Lower lobe of right lung (tissue), 2 donors: ENCODE data around the gene S1PR1. TPM values are rescaled to one million over a fixed set of nuclear protein-coding genes. Genes with fewer than 3 reads are reported as not detected.
"Not testable (repeated sequence)": the region's sequence is repeated elsewhere in the genome, so short reads cannot be mapped to it uniquely, and the experiment has no call there.

Source experiments
- ATAC-seq, 2 donors: fragments of 200-7000 bp; cut with Tn5 transposase; one replicate each; pipeline ENCODE4 v1.9.1; 2020 to 2022; ENCODE audit warnings: mild to moderate bottlenecking in 2 of 2, moderate library complexity in 2 of 2
- DNase-seq: peaks from one replicate; pipeline ENCODE4 v3.0.0-alpha.2; 2020
- H3K27ac ChIP-seq: fragments of 200-600 bp; one replicate; pipeline ENCODE4 v1.8.0; 2022
- H3K27me3 ChIP-seq: fragments of 200-600 bp; one replicate; pipeline ENCODE4 v1.8.0; 2022; ENCODE audit warnings: low read depth
- H3K36me3 ChIP-seq: fragments of 200-600 bp; one replicate; pipeline ENCODE4 v1.8.0; 2022; ENCODE audit warnings: mild to moderate bottlenecking
- H3K4me1 ChIP-seq: fragments of 200-600 bp; one replicate; pipeline ENCODE4 v1.8.0; 2022
- H3K4me3 ChIP-seq: fragments of 200-600 bp; one replicate; pipeline ENCODE4 v1.8.0; 2022; ENCODE audit warnings: mild to moderate bottlenecking
- H3K9me3 ChIP-seq: fragments of 200-600 bp; one replicate; pipeline ENCODE4 v1.8.0; 2022
- CTCF ChIP-seq: fragments of 200-600 bp; IDR thresholded peaks from one replicate; pipeline ENCODE4 v1.8.0; 2022; ENCODE audit warnings: antibody characterized with exemption, mild to moderate bottlenecking
- intact Hi-C: fragments of 100-400 bp; cut with DNase I; formaldehyde crosslinking; loops from one replicate; pipeline ENCODE4 v1.11.0; 2022
- total RNA-seq: library from RNA; stranded (reverse); fragmentation: NEBNext Ultra II Directional; extraction: Animal tissue kit (Norgen Biotek cat#: 25700); gene quantifications from one replicate; pipeline ENCODE4 v1.2.1, GENCODE V29; 2021
- donor health status: DM: no; HTN: yes; CAD: no; lungs with severe emphysema.

Gene S1PR1
- total RNA-seq, 1 donor from 2014 or later = 107 TPM

DNA sequence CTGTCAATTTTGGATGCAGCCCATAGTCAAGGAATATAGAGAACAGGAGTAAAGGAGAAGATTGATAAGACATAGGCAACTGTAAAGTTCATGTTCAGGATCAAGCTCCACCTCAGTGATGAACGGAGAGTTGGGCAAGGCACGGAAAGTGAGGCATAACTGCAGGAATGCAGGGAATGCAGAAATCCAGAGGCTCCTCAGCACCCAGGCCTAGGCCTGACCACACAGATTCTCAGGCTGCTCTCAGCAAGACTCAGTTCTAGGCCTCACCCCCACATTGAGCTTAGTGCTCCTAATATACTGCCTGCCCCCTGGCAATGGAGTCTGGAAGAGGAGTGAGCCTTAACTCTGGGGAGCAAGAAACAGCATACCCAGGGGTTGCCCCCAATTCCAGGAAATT lies 36.3 kb upstream of the S1PR1 start:
- intact Hi-C loops = no loop called here
- no peak for ATAC-seq
- no peak for DNase-seq
- Histone ChIP-seq H3K27me3 (no peaks in the 10 kb centered on the region), H3K27ac (no peak overlapping the region), H3K36me3 (no peaks in the 10 kb centered on the region), H3K9me3 (no peaks in the 10 kb centered on the region), H3K4me1 (no peaks in the 10 kb centered on the region), H3K4me3 (no peak overlapping the region)
- TF ChIP-seq CTCF = no peak

DNA sequence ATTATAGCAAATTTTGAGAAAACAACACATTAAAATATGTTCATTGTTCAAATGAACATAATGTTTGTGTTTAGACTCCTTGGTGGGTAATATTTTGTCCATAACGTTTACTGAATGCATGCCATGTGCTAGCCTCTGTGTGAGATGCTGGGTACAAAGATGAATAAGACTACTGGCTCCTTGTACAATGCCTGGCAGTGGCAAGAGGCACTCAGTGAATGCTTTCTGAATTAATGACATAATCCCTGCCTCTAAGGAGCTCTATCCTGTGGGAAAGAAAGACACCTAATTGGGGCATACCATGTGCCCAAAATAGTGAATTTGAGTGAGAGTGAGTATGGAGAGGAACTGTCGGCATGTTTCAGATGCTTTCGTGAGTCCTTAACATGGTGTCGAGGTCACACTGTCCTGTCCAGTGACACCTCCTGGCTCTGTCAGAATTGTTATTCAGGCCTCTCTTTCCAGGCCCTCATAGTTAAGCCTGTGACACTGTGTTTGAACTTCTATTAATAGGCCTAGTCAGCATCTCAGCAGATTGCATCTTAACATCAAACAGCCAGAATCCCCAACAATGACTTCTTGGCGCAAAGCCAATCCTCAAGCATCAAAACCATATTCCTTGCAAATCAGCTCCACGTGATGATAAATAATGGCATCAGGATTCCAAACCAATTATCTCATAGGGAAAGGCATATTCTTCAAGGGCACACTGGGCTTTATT lies 32.8 kb upstream of the S1PR1 start:
- Histone ChIP-seq H3K36me3 (no peaks in the 10 kb centered on the region), H3K27ac (no peak overlapping the region), H3K4me1 (no peaks in the 10 kb centered on the region), H3K9me3 (no peaks in the 10 kb centered on the region), H3K27me3 (no peaks in the 10 kb centered on the region), H3K4me3 (no peak overlapping the region)
- TF ChIP-seq CTCF = no peak
- ATAC-seq = no peak
- intact Hi-C loops = no loop called here
- no peak for DNase-seq

DNA sequence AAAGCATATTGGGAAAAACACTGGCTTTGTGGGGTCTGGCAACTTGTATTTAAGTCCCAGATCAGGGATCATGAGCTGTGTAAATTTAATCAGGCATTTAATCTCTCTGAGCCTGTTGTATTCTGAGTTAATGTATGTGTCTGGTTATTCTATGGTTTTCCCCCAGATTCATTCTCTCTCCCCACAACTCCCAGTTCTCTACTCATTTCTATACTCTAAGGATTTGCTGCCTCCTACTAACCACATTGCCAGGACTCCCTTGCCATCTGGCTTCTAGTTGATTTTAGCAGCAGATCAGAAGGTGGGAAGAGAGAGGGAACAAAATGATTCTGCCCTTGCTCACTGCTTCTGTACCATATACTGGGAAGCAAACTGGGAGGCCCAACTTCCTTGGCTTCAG lies 31.4 kb upstream of the S1PR1 start:
- intact Hi-C loops = no loop called here
- Histone ChIP-seq H3K4me3 (no peak overlapping the region), H3K27me3 (no peaks in the 10 kb centered on the region), H3K9me3 (no peaks in the 10 kb centered on the region), H3K36me3 (no peaks in the 10 kb centered on the region), H3K27ac (no peak overlapping the region), H3K4me1 (no peaks in the 10 kb centered on the region)
- DNase-seq (no peak), ATAC-seq (no peak)
- no peak for TF ChIP-seq CTCF

GRCh38 chr1:101206139-101206538 lies 30.7 kb upstream of the S1PR1 start:
- H3K9me3 ChIP-seq, H3K27ac ChIP-seq, H3K27me3 ChIP-seq, H3K36me3 ChIP-seq, intact Hi-C loops, ATAC-seq, H3K4me3 ChIP-seq, DNase-seq, H3K4me1 ChIP-seq: not testable (repeated sequence)

GRCh38 chr1:101207271-101207670 lies 29.5 kb upstream of the S1PR1 start:
- H3K36me3 ChIP-seq, DNase-seq, H3K4me3 ChIP-seq, H3K4me1 ChIP-seq, ATAC-seq, H3K9me3 ChIP-seq, H3K27me3 ChIP-seq, H3K27ac ChIP-seq, intact Hi-C loops: not testable (repeated sequence)

- DNase-seq = no peak
- intact Hi-C loops = no loop called here
- no peak for TF ChIP-seq CTCF
- no peak for ATAC-seq
- no peak overlapping the region for H3K4me3 ChIP-seq
- H3K36me3 ChIP-seq = no peaks in the 10 kb centered on the region
- H3K9me3 ChIP-seq = no peaks in the 10 kb centered on the region
- H3K27ac ChIP-seq = no peak overlapping the region
- no peaks in the 10 kb centered on the region for H3K27me3 ChIP-seq
- H3K4me1 ChIP-seq = no peaks in the 10 kb centered on the region
These were observed 28.9 kb upstream of the S1PR1 start for GRCh38 chr1:101207891-101208290.
